Fibroblast of lung (primary cell): ENCODE results near the gene HMG20B.
"Not testable (repeated sequence)": the region's sequence is repeated elsewhere in the genome, so short reads cannot be mapped to it uniquely, and the experiment has no call there.

Source experiments
- CTCF ChIP-seq, 2 donors: IDR thresholded peaks in 1 of 2; conservative IDR thresholded peaks in 1 of 2; 1 replicate in 1 of 2; 2 replicates in 1 of 2; pipeline ENCODE4 v1.5.1; 2011 to 2012; ENCODE audit warnings: low read length in 2 of 2, control low read depth in 1 of 2, inconsistent platforms in 1 of 2, low read depth in 1 of 2, mild to moderate bottlenecking in 1 of 2
- EZH2 ChIP-seq: IDR thresholded peaks from 2 replicates; pipeline ENCODE4 v1.5.1; 2012; ENCODE audit warnings: low read length, control low read depth, mild to moderate bottlenecking; ENCODE audit errors: missing control alignments

GRCh38 chr19:3570042-3570441 is 2.7 kb upstream of the HMG20B start:
- not testable (repeated sequence) for TF ChIP-seq CTCF (conservative IDR thresholded peaks at IDR 0.05 in 1 of 2, IDR thresholded peaks at IDR 0.05 in 1 of 2; ENCODE audit: low read depth in 1 of 2, low read length in 2 of 2); EZH2
